Osteocyte (in vitro differentiated cells): ENCODE data around the gene RERG. TPM values are rescaled to one million over a fixed set of nuclear protein-coding genes. Genes with fewer than 3 reads are reported as not detected.

Experiments used
- DNase-seq: peaks from one replicate; pipeline ENCODE4 v3.0.0; 2021; ENCODE audit warnings: mixed read lengths; ENCODE audit not compliant: unreplicated experiment; ENCODE audit errors: extremely low spot score
- H3K27ac Mint-ChIP-seq: one replicate; pipeline ENCODE4 v1.8.0; 2021; ENCODE audit warnings: mild to moderate bottlenecking, mixed read lengths; ENCODE audit not compliant: unreplicated experiment
- H3K27me3 Mint-ChIP-seq: one replicate; pipeline ENCODE4 v1.8.0; 2021; ENCODE audit warnings: mixed read lengths; ENCODE audit not compliant: unreplicated experiment
- H3K36me3 Mint-ChIP-seq: one replicate; pipeline ENCODE4 v1.8.0; 2021; ENCODE audit warnings: mixed read lengths; ENCODE audit not compliant: unreplicated experiment
- H3K4me1 Mint-ChIP-seq: one replicate; pipeline ENCODE4 v1.8.0; 2021; ENCODE audit warnings: mixed read lengths; ENCODE audit not compliant: unreplicated experiment
- H3K4me3 Mint-ChIP-seq: one replicate; pipeline ENCODE4 v1.8.0; 2021; ENCODE audit warnings: mild to moderate bottlenecking, moderate library complexity, mixed read lengths; ENCODE audit not compliant: unreplicated experiment
- H3K9me3 Mint-ChIP-seq: one replicate; pipeline ENCODE4 v1.8.0; 2021; ENCODE audit warnings: mixed read lengths; ENCODE audit not compliant: unreplicated experiment
- CTCF ChIP-seq: fragments of 200-600 bp; sonication (generic); IDR thresholded peaks from 2 replicates; pipeline ENCODE4 v1.5.0; 2021; ENCODE audit warnings: antibody characterized with exemption, mild to moderate bottlenecking, moderate library complexity
- long read RNA-seq: library from polyadenylated mRNA; unstranded; transcript quantifications from one replicate; pipeline ENCODE4 v2.0.0, GENCODE V29; 2021
- total RNA-seq: library from RNA; stranded (reverse); gene quantifications from 2 replicates; pipeline ENCODE4 v1.2.1, GENCODE V29; 2021

The RERG gene
- 83.8 and 92.7 TPM in 2 replicates for total RNA-seq
- long read RNA-seq, transcript RERG-201 (5 exons, 2,264 nt), result major isoform, 485 of 677 reads
- long read RNA-seq, transcript RERG-209 (4 exons, 1,383 nt), result minor isoform, 42 of 677 reads
- long read RNA-seq, partial matches to known transcripts, result 8 of 677 reads
- long read RNA-seq, other reads (novel, unspliced or antisense), result 142 of 677 reads

- Mint-ChIP-seq H3K4me1 (peaks cover 58% of the 10 kb centered on the region), H3K27ac (peak within 1 kb of the TSS; percentile 93), H3K27me3 (no peaks in the 10 kb centered on the region), H3K36me3 (peaks cover 18% of the 10 kb centered on the region), H3K4me3 (peak within 1 kb of the TSS; percentile 90), H3K9me3 (peaks cover 7% of the 10 kb centered on the region)
- peak; percentile 96 for DNase-seq
- peak; percentile 100 for TF ChIP-seq CTCF
Measured at GRCh38 chr12:15220915-15221885, at the start of gene RERG. RERG (minus strand) TSS chr12:15221417; CDS start chr12:15217489, 3,928 bp downstream.

- Mint-ChIP-seq H3K4me3 (no peak overlapping the region), H3K36me3 (no peaks in the 10 kb centered on the region), H3K27me3 (no peaks in the 10 kb centered on the region), H3K9me3 (no peaks in the 10 kb centered on the region), H3K4me1 (peaks cover 16% of the 10 kb centered on the region), H3K27ac (no peak overlapping the region)
- DNase-seq, result no peak
- no peak for TF ChIP-seq CTCF
Measured at GRCh38 chr12:15270591-15270990, 49.4 kb upstream of the RERG start.

GRCh38 chr12:15268927-15269552, 47.8 kb upstream of the RERG start:
- Mint-ChIP-seq H3K36me3 (no peaks in the 10 kb centered on the region), H3K27ac (no peak overlapping the region), H3K27me3 (peaks cover under 1% of the 10 kb centered on the region), H3K4me1 (peaks cover 9% of the 10 kb centered on the region), H3K9me3 (no peaks in the 10 kb centered on the region), H3K4me3 (no peak overlapping the region)
- peak; percentile 87 for TF ChIP-seq CTCF
- no peak for DNase-seq

GRCh38 chr12:15268309-15268708, 47.1 kb upstream of the RERG start:
- Mint-ChIP-seq H3K27ac (no peak overlapping the region), H3K27me3 (peaks cover 6% of the 10 kb centered on the region), H3K9me3 (peaks cover under 1% of the 10 kb centered on the region), H3K4me1 (peaks cover 6% of the 10 kb centered on the region), H3K36me3 (no peaks in the 10 kb centered on the region), H3K4me3 (no peak overlapping the region)
- DNase-seq, result no peak
- no peak for TF ChIP-seq CTCF

GRCh38 chr12:15265875-15266274, 44.7 kb upstream of the RERG start:
- peaks cover 16% of the 10 kb centered on the region for H3K27me3 Mint-ChIP-seq
- no peaks in the 10 kb centered on the region for H3K36me3 Mint-ChIP-seq
- H3K9me3 Mint-ChIP-seq, result peaks cover 4% of the 10 kb centered on the region
- no peak overlapping the region for H3K27ac Mint-ChIP-seq
- H3K4me1 Mint-ChIP-seq, result peaks cover 6% of the 10 kb centered on the region
- TF ChIP-seq CTCF, result no peak
- no peak overlapping the region for H3K4me3 Mint-ChIP-seq
- DNase-seq, result no peak
